Measurements from ENCODE around the gene MYL7.
"Not testable (repeated sequence)": the region's sequence is repeated elsewhere in the genome, so short reads cannot be mapped to it uniquely, and the experiment has no call there.

MYL7 gene

DNA sequence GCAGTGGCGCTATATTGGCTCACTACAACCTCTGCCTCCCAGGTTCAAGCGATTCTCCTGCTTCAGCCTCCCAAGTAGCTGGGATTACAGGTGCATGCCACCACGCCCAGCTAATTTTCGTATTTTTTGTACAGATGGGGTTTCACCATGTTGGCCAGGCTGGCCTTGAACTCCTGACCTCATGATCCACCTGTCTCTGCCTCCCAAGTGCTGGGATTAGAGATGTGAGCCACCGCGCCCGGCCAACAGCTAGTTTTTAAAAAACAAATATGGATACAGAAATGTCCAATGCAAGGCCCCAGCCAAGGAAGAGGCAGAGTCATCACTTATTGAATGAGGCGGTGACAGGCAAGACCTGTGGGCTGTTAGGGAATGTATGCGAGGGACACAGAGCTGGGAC lies 30.8 kb upstream of the MYL7 start:
- DNase-seq: not testable (repeated sequence)

DNA sequence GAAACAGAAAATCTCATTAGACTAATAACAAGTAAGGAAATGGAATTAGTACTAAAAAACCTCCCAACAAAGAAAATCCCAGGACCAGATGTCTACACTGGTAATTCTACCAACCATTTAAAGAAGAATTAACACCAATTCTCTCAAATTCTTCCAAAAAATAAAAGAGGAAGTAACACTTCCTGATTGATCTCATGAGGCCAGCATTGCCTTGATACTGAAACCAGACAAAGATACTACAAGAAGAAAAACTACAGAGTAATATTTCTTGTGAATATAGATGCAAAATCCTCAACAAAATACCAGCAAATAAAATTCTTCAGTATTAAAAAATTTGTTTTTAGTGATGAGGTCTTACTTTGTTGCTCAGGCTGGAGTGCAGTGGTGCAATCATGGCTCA lies 26.8 kb upstream of the MYL7 start:
- no peak for DNase-seq

DNA sequence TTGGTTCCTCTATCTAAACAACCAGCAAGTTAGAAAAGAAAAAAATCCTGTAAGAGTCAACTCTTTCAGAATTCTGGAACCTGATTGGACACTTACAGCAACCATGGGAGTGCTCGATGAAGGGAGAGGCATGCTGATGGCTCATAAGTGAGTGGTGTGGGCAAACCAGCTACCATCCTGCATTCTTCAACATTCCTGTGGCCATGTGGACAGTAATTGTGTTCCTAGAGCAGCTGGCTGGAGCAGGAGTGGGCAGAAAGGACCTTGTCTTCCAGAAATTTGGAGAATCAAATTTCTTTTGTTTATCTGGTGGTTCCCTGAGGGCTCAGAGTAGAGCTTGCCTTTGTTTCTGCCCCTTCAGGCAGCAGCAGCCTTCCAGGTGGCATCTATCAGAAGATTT lies 22.5 kb upstream of the MYL7 start:
- peak; percentile 93 for DNase-seq

DNA sequence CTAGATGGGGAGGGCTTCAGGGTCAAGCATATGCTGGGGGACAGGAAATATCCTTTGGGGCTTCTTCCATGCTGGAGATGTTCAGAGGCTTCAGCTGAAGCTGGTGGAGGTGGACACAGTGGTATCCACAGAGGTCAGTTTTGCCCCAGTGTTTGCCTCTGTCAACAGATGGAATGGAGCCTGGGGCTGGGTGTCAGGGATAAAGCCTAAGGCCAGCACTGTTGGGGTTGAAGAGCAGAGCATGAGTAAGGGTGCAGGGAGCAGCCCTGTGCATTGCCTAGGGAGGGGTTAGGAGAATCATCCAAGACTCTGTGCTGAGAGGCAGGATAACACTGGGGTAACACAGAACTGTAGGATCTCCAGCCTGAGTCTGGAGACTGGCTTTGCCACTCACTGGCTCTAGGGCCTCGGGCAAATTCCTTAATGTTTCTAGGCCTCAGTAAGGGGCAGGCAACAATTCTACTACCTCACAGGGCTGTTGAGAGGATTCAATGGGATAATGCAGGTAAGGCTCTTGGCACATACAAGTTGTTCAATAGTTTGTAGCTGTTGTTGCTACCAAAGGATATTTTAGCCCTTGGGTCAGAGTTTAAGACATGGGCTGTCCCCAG lies 21.8 kb upstream of the MYL7 start:
- DNase-seq: no peak

DNA sequence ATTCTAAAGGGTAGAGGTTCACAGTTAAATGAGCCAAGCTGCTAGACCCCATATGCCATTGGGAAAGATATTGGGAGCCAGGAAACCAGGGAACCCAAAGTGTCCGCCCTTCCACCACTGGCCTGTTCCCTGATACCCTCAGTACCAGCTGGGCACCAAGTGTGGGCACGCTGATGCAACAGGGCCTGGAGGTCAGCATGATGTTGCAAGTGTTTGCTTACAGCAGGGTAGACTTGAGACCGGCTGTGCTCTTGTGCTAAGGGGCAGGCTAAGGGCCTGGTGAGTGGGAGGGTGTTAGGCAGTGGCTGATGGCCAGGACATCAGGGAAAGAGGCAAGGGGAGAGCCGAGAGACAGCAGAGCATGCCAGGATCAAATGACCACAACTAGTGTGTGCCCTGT lies 21.0 kb upstream of the MYL7 start:
- DNase-seq: no peak

DNA sequence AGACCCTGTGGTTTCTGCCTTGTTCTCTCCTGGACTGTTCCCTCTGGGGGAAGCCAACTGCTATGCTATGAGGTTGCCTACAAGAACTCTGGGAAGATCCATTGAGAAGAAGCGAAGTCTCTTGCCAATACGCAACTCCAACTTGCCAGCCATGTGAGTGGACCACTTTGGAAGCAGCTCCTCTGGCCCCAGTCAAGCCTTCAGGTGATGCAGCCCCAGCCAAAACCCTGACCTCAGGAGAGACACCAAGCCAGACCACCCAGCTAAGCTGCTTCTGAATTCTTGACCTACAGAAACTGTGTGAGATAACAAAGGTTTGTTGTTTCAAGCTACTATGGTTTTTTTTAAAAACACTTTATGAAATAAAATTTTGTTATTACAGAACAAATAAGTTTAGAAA lies 20.2 kb upstream of the MYL7 start:
- DNase-seq: no peak

DNA sequence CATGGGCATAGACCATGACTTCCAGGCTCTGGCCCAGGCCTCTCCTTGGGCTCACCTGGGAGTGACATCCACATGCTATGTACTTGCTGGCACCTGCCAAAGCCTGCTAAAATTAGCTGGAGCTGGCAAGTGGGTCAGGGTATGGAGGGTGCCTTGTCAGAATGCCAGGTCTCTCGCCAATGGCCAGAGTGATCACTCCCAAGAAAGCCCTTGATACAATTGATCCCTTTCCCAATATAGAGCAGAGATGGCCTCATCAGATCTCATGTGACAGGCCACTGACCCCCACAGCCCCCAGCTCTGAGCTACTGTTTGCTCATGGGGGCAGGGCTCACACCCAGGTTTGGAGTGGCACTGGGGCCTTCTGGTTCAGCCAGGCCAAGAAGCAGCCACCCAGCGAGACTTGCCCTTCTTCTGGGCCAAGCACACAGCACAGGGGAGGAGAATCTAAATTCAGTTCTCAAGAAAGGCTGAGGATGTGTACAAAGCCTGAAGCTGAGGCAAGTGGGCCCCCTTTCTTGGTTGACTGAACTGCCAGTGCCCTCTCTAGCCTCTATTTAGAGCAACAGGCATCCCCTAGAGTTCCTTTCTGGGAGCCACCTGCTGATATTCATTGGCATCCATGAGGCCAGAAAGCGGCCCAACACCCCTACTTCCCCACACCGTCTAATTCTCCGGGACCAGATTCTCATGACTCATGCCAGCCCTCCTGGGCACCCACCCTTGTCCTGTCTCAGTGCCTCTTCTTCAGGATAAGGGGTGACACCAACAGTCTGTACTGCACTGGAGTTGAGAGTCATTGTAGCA lies 18.9 kb upstream of the MYL7 start:
- DNase-seq: no peak

DNA sequence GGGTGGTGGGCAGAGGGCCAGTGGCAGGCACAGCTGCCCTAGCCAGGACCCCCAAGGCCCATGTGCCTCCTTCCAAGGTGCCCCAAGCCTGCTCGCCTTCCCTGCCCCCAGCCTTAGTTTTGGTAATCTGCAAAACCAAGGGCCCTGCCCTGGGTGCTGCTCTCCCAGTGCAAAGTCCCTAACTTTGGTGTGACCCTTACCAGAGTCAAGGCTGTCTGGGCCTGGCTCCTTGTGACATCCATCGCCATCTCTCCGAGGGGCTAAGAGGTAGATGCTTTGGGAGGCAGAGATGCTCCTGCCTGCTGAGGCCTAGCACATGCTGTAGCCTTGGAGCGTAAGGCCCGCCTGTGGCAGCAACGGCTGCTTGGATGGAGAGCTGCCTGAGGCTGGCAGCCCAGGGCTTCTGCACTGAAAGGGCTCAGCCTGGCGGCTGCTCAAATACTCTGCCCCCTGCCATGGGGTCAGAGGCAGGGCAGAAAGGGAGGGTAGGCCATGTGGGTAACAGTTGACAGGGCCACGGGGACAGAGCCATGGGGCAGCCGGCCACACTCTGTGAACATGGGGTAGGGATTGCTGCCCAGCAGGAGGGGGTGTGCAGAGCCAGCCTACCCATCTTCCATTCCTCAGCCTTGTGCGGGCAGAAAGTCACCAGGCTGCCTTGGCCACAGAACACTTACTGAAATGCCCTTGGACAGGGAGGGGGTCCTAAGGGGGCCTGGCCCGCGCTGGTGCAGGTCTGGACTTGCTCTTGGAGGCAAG lies 17.9 kb upstream of the MYL7 start:
- DNase-seq: no peak

DNA sequence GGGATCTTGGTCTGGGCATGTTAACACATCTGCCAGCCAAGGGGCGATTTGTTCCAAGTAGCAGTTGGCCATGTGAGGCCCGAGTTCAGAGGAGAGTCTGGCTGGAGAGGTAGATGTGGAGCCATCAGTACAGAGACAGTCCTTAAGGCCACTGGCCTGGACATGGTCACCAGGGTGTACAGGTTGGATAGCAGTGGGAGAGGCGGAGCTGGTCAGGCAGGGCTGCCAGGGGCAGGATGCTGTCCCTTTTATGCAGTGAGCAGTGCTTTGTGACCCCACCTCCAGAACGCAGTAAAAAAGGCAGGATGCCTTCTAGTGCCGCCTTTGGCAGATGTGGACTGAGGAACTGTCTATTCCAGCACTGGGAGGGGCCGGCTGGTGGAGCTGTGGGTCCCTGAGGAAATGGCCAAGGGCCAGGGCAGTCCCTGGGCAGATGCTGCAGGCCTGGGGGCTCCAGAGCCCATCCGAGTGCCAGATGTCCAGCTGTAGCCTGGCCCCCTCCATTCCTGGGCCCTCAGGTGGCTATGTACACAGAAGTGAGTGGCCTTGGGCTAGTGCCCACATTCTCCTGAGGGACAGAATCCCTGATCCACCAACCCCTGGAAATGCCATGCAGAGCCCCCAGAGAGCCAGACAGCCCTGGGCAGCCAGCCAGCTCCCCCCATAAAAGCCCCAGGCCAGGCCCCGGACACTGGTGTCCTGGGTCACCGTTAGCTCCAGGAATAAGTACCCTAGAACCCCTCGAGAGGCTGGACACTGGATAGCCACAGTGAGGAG lies 17.2 kb upstream of the MYL7 start:
- no peak for DNase-seq

DNA sequence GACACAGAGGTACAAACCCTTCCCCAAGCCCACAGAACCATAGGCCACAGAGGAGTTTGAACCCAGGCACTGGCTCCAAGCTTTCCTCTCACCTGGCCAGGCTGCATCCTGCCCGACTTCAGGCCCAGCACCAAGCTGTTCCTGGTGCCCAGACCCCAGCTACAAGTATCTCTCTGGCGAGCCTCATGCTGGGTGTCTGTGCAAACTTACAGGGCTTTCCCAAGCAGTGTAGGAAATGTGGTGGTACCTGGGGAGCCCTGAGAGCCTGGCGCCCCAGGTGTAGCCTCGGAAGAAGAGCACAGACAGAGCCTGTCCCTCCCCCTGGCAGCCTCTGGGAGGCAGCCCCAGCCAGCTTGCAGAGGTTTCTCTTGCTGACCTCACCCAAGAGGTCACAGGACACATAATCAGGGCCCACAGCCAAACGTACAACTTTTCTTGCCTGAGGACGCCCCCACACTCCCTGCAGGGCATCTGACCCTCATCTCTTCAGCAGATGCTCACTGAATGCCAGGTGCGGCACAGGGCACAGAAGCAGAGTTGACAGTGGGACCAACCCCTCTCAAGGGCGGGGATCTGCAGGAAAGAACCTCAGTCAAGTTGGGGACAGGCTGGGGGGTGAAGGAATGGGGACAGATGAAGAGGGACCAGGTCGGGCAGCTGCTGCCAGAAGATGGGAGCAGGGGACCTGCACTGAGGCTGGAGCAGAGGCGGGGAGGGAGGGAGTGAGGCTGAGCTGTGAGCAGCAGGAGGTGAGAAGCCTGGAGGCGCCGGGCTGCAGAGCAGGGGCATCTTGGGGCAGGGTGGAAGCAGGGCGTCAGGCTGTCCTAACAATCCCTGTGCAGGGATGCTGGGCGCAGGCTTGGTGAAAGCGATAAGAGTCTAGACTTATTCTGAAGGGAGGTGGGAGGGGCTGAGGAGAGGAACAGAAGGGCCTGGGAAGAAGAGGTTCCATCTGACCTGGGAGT lies 16.3 kb upstream of the MYL7 start:
- no peak for DNase-seq

DNA sequence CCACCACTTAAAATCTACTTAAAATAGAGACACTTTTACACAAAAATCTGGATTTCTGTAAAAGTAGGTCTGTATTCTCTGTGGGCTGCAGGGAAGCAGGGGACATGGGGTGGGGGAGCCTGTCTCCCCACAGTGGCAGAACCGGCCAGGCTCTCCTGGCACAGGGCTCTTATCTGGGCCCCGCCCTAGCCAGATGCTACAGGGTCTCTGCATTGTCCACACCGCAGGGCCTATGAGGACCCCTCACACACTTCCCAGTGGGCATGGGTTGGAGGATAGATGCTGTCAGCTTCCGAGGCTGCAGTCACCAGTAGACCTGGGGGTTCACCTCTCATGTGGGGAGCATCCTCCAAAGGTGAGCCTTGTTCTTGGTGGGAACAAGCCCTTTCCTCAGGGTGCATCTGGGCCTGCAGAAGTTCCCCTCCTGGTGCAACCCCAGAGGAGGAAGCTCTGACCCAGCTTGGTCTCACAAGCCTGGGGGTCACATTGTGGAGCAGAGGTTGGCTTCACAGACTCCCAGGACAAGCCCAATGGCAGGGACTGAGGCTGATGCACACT lies 15.4 kb upstream of the MYL7 start:
- no peak for DNase-seq

DNA sequence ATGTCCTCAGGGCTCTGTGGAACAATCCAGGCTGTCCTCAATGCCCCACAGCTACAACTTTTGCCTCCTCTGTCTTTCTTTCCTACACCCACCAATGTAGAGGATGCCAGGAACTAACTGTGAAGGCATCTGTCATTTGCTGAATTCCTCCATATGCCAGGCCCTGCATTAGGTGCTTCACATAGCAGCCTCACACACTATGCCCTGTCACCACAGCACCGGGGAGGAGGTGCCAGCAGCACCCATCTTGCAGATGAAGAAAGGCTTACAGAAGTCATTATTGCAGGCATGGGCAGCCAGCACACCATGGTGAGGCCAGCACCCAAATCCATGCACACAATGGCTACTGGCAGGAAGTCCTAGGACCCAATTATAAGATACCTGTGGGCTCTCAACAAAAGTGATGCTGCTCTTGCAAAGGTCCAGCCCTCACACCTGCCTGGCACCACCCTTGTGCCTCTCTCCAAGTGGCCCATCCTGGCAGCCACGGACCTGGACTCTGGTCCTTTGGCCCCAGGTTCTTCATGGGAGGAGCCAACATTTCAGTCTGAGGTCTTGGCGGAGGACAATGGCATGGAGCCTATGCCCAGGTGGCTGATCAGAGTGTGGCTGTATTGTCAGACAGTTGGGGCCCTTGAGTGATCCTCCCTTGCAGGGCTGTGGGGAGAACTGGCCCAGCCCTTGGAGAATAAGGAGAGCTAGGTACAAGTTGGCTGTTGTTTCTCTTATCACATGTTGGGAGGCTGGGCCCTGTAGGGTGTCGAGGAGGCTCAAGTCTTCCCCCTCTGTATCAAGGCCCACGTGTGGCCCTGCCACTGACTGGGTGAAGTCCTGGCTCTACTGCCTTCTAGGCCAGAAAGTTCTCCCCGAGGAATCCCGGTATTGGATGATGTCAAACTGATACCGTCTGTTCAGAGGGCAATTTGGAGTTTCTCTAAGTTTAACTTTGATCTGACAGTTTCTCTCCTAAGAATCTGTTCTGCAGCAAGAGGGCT lies 14.4 kb upstream of the MYL7 start:
- no peak for DNase-seq

DNA sequence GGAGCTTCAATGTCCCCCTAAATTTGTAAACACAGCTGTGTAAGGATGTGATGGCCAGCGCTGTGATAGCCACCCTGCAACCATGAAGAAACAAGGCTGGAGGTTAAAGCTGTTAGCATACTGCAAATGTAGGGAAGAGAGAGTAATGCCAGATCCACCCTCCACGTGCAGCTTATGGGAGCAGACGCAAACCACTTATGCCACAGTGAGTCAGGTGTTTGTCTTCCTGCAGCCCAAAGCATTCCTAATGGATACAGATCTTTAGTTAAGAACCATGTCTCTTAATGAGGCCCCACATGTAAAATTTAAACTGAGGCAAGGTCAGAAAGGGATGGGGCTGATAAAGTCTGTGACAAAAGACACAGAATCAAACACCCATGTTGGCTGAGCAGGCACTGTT lies 13.6 kb upstream of the MYL7 start:
- DNase-seq: no peak

DNA sequence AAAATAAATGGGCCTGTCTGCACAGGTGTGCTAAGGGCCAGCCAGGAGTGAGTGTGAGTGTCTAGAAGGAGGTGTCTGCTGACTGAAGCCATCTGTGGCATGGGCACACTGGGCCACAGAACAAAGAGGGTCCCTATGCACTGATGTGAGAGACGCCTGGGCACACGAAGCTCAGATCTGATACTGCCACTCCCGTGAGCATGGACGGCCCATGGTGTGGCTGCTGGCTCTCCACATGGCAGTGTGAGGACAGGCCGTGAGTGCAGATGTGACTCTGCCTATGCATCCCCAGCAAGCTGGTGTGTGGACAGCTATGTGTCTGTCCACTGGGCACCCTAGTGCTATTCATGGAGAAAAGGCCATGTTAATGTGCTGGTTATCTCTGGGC lies 12.8 kb upstream of the MYL7 start:
- DNase-seq: no peak

DNA sequence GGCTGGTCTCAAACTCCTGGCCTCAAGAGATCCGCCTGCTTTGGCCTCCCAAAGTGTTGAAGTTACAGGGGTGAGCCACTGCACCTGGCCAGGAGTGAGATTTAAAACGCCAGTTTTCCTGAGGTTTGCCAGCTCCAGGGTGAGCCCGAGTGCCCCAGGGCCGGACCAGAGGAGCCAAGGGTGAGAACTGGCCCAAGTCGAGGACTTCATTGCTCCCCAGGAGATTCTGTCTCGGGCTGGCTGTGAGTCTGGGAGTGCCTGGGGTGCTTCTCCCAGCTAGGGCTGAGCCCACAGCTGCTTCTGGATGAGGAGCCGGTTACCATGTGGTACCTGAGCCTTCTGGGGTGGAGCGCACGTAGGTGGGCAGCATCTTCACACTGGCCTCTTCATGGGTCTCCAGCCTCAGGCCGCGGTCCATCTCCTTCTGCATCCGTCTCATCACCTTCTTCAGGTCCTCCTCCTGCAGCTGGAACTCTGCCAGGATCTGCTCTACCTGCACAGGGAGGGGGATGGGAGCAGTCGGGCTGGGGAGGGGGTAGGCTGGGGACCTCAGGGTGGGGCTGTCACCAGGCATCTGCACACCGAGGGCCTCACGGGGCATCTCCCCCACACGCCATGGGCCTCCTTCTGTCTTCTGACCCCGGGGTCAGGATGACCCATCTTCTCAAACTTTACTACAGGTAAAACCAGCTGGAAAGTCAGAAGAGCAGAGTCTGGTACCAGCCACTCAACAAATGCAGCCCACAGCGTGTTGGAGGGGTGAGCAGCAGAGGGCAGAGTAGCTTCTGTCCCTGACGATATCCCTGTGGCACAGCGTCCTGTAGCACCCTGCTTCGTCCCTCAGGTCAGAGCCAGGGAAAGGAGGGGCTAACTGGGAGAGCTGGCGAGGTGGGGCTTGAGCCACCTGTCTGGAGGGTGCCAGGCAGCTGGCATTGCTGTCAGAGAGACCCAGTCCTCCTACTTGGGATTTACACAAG lies 12.1 kb upstream of the MYL7 start:
- no peak for DNase-seq

DNA sequence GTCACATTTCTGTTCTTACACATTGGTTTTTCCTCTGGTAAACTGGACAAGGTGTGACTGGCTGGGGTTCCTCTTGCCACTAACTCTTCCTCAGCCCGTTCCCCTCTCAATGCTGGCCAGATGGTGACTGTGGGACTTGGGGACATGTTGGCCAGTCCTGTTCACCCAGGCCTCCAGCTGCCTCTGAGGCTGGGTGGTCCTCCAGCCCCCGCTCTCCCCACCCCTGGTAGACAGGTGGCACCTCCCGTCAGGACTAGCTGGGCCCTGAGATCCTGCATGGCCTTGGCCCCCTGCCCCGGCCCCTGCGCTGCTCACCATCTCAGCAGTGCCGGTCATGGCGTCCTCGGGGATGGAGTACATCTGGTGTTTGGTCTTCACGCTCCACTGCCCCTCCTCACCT lies 10.8 kb upstream of the MYL7 start:
- no peak for DNase-seq

DNA sequence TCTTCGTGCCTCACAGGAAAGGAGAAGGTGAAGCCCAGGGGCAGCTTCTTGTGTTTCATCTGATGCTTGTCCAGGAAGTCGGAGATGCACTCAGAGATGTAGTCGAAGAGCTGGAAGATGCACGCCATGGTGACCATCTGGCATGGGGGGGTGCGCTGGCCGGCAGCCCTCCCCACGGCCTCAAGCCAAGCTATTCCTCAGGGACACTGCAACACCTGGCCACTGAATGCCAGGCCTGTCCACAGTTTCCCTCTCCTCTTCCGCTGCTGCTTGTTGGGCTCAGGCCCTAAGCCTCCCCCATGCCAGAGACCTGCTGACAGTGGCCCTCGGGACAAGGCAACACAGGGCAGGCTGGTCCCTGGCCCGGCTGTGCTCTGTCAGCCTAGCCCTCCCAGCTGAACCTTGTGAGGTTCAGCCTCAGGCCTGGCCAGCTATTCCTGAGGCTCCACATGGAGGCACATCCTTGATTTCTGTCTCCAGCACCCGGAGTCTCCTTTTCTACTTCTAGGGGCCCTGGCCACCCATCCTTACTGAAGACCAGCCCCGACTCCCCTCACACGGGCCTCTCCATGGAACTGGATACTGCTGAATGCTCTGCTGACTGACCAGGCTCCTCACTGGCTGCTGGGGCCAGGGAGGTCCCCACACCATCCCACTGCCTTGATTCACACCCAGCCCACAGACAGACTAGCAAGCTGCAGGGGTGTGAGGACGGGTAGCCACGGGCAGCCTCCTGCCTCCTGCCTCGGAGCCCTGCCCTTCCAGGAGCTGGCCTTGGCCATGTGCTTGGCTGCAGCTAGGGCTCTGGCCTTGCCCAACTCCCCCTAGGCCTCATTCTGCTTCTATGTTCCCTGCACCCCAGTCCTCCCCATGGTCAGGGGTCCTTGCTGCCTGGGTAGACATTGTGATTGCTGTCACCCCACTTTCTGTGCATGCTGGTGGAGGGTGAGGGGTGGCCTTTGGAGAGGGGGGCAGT lies 10.1 kb upstream of the MYL7 start:
- DNase-seq: no peak

DNA sequence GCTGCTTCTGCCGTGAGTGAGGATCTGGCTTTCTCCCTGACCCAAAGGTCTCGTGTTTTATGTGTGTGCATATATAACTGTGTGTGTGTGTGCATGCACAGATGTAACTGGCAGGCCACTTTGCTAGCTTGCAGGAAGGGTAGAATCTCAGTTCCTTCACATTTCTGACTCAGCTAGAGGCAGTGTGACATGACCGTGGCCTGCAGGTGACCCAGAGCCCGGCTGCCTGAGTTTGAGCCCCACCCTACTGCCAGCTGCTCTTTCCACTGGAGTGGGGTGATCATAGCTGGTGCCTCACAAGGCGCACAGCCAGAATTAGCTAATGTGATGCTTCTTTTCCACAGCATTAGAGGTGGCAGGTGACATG lies 9.3 kb upstream of the MYL7 start:
- no peak for DNase-seq

Data from kidney glomerular epithelial cell (primary cell).